Measurements from ENCODE around the gene TBC1D9.

DNA sequence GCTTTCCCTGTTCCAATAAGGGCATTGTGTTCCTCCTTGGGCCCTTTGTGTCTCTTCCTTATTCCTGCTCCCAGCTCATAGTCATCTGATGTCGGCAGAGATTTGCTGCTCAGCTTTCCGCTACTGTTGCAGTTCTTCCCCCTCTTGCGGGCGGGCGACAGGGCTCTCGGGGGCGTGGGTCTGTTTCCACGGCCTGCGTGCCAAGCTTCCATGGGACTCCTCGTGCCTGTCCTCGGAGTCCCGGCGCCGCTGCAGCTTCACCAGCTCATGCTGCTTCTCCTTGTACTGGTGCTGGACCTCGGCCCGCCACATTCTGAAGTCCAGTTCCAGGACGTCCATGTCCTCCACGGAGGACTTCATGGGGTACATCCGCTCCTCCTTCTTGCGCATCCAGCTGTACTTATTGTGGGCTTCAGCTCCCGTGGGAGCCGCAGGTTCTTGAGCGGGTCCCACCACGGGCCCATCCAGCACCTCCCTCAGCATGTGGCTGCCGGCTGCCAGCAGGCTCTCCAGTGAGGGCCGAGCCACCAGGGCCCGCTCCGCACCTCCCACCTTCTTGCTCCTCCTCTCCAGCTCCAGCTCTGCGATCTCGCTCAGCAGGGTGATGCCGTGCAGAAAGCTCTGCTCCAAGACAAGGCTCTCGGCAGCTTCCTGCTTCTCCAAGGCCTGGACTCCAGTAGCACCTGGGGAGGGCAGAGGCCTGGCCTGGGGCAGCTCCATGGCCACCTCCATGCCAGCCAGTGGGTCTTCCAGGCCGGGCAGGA lies 113.3 kb downstream of the TBC1D9 start:
- no peak for TF ChIP-seq POLR2A (IDR thresholded peaks at IDR 0.05)
- TF ChIP-seq, protein P1, sequence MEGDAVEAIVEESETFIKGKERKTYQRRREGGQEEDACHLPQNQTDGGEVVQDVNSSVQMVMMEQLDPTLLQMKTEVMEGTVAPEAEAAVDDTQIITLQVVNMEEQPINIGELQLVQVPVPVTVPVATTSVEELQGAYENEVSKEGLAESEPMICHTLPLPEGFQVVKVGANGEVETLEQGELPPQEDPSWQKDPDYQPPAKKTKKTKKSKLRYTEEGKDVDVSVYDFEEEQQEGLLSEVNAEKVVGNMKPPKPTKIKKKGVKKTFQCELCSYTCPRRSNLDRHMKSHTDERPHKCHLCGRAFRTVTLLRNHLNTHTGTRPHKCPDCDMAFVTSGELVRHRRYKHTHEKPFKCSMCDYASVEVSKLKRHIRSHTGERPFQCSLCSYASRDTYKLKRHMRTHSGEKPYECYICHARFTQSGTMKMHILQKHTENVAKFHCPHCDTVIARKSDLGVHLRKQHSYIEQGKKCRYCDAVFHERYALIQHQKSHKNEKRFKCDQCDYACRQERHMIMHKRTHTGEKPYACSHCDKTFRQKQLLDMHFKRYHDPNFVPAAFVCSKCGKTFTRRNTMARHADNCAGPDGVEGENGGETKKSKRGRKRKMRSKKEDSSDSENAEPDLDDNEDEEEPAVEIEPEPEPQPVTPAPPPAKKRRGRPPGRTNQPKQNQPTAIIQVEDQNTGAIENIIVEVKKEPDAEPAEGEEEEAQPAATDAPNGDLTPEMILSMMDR (IDR thresholded peaks at IDR 0.05), result no peak
